Mesenchymal stem cell (in vitro differentiated cells and primary cell): ENCODE data around the gene TGM2.

Experiments used
- DNase-seq: peaks from one replicate; pipeline ENCODE4 v3.0.0-alpha.2; 2013
- H2AFZ ChIP-seq: one replicate; pipeline ENCODE4 v1.6.1; 2013; ENCODE audit warnings: low read depth, mild to moderate bottlenecking, control low read depth, inconsistent platforms, low read length, moderate library complexity
- H2AK5ac ChIP-seq: 2 replicates; pipeline ENCODE4 v1.6.1; 2013; ENCODE audit warnings: low read length, moderate library complexity, mild to moderate bottlenecking, inconsistent platforms; ENCODE audit not compliant: severe bottlenecking
- H2BK120ac ChIP-seq: one replicate; pipeline ENCODE4 v1.6.1; 2013; ENCODE audit warnings: low read depth, mild to moderate bottlenecking, inconsistent platforms, low read length, moderate library complexity
- H2BK12ac ChIP-seq, 2 experiments: one replicate each; pipeline ENCODE4 v1.6.1; 2013; ENCODE audit warnings: inconsistent platforms in 2 of 2, low read length in 2 of 2, mild to moderate bottlenecking in 2 of 2, moderate library complexity in 2 of 2, control low read depth in 1 of 2
- H2BK15ac ChIP-seq: one replicate; pipeline ENCODE4 v1.6.1; 2013; ENCODE audit warnings: mild to moderate bottlenecking, low read depth, inconsistent platforms; ENCODE audit not compliant: poor library complexity, severe bottlenecking
- H2BK5ac ChIP-seq: 2 replicates; pipeline ENCODE4 v1.6.1; 2013; ENCODE audit warnings: low read depth, mild to moderate bottlenecking, low read length, control low read depth, inconsistent platforms; ENCODE audit not compliant: poor library complexity, severe bottlenecking
- H3K14ac ChIP-seq, 2 experiments: one replicate each; pipeline ENCODE4 v1.6.1; 2013; ENCODE audit warnings: inconsistent platforms in 2 of 2, low read length in 2 of 2, control low read depth in 1 of 2, mild to moderate bottlenecking in 1 of 2, moderate library complexity in 1 of 2
- H3K18ac ChIP-seq, 2 experiments: one replicate each; pipeline ENCODE4 v1.6.1; 2013; ENCODE audit warnings: inconsistent platforms in 2 of 2, low read length in 2 of 2, control low read depth in 1 of 2, low read depth in 1 of 2, mild to moderate bottlenecking in 1 of 2
- H3K23ac ChIP-seq, 2 experiments: one replicate each; pipeline ENCODE4 v1.6.1; 2013; ENCODE audit warnings: inconsistent platforms in 2 of 2, low read length in 2 of 2, mild to moderate bottlenecking in 2 of 2, moderate library complexity in 2 of 2, control low read depth in 1 of 2
- H3K27ac ChIP-seq: 2 replicates; pipeline ENCODE4 v1.5.1; 2013; ENCODE audit warnings: mild to moderate bottlenecking, moderate library complexity, low read length, control low read depth, inconsistent platforms; ENCODE audit not compliant: poor library complexity, severe bottlenecking
- H3K27me3 ChIP-seq, 2 experiments: 2 replicates each; pipeline versions ENCODE4 v1.6.1 to v1.7.0; 2013; ENCODE audit warnings: low read length in 2 of 2, mild to moderate bottlenecking in 2 of 2, moderate library complexity in 2 of 2, control low read depth in 1 of 2, inconsistent platforms in 1 of 2; ENCODE audit not compliant: control insufficient read depth in 1 of 2, insufficient read depth in 1 of 2
- H3K36me3 ChIP-seq, 2 experiments: 2 replicates each; pipeline versions ENCODE4 v1.6.1 to v1.7.0; 2013; ENCODE audit warnings: low read length in 2 of 2, control low read depth in 1 of 2, inconsistent platforms in 1 of 2, low read depth in 1 of 2, mild to moderate bottlenecking in 1 of 2; ENCODE audit not compliant: insufficient read depth in 2 of 2, control insufficient read depth in 1 of 2
- H3K4ac ChIP-seq, 2 experiments: one replicate each; pipeline ENCODE4 v1.6.1; 2013; ENCODE audit warnings: inconsistent platforms in 2 of 2, low read length in 2 of 2, mild to moderate bottlenecking in 2 of 2, moderate library complexity in 2 of 2, control low read depth in 1 of 2, low read depth in 1 of 2
- H3K4me1 ChIP-seq: 2 replicates; pipeline ENCODE4 v1.6.1; 2013; ENCODE audit warnings: low read depth, low read length, control low read depth; ENCODE audit not compliant: control insufficient read depth, insufficient read depth
- H3K4me2 ChIP-seq: 2 replicates; pipeline ENCODE4 v1.6.1; 2013; ENCODE audit warnings: low read length, mild to moderate bottlenecking, inconsistent platforms; ENCODE audit not compliant: poor library complexity, severe bottlenecking
- H3K4me3 ChIP-seq, 2 experiments: 2 replicates each; pipeline versions ENCODE4 v1.5.1 to v1.7.0; 2013; ENCODE audit warnings: low read length in 2 of 2, mild to moderate bottlenecking in 2 of 2, control low read depth in 1 of 2, low read depth in 1 of 2; ENCODE audit not compliant: insufficient read depth in 1 of 2
- H3K79me1 ChIP-seq: replicated peaks from 2 replicates; pipeline ENCODE4 v1.6.1; 2013; ENCODE audit warnings: mild to moderate bottlenecking, control low read depth, low read length, inconsistent platforms; ENCODE audit not compliant: poor library complexity, severe bottlenecking
- H3K9ac ChIP-seq: 2 replicates; pipeline ENCODE4 v1.7.0; 2013; ENCODE audit warnings: mild to moderate bottlenecking, low read length, moderate library complexity
- H3K9me3 ChIP-seq: 2 replicates; pipeline ENCODE4 v1.7.0; 2013; ENCODE audit warnings: mild to moderate bottlenecking, low read length; ENCODE audit not compliant: control insufficient read depth
- H4K8ac ChIP-seq: one replicate; pipeline ENCODE4 v1.6.1; 2013; ENCODE audit warnings: inconsistent platforms, mild to moderate bottlenecking, low read length, moderate library complexity
- H4K91ac ChIP-seq: one replicate; pipeline ENCODE4 v1.6.1; 2013; ENCODE audit warnings: mild to moderate bottlenecking, low read length, inconsistent platforms
- WGBS: methylation state at CpG from one replicate; pipeline ENCODE4 v1.1.7; 2013; ENCODE audit warnings: mixed read lengths; 5-methylcytosine and 5-hydroxymethylcytosine counted together

Gene TGM2

DNA sequence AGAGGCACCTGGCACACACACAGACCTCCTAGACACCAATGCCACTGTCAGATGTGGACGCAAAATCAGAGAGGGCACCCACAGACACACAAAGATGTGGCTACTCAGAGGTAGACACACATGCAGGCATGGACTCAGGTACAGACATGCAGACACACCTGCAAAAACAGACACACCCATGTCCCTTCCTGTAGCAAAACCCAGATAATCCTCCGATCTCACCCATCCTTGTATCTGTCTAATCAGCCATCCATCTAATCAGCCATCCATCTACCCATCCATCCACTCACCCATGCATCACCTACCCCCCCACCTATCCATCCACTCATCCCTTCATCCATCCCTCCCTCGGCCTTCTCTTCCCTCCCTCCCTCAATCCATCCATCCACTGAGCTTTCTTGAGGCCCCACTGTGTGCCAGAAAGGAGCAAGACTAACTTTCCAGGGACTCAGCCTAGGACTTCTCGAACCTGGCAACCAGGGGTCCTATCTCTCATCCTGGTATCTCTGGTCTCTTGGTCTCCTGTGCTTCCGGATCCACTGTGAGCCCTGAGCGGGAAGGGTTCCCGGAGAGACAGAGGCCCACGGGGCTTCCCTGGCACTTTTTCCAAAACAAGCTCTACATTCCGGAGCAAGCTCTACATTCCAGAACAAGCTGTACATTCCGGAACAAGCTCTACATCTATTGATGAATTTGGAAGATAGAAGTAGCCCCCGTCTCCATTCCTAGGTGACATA, 1.1 kb upstream of the TGM2 start:
- Histone ChIP-seq H2BK5ac (no peak overlapping the region), H3K79me1 (no peaks in the 10 kb centered on the region), H3K4me3 (no peak overlapping the region), H2AFZ (no peak overlapping the region), H2BK12ac (peak overlapping the region; percentile 91 to 97), H4K8ac (peak overlapping the region; percentile 33), H2AK5ac (no peak overlapping the region), H4K91ac (peak overlapping the region; percentile 53), H3K4ac (peak overlapping the region in 1 of 2 experiments; percentile 76), H3K18ac (peak overlapping the region; percentile 50 to 94), H3K27ac (no peak overlapping the region), H3K27me3 (peaks cover 0 to 5% of the 10 kb centered on the region in 2 experiments), H2BK15ac (no peak overlapping the region), H3K9me3 (no peaks in the 10 kb centered on the region), H3K14ac (peak overlapping the region in 1 of 2 experiments; percentile 84), H2BK120ac (peak overlapping the region; percentile 11), H3K23ac (no peak overlapping the region), H3K9ac (no peak overlapping the region), H3K36me3 (no peaks in the 10 kb centered on the region), H3K4me1 (peaks cover 27% of the 10 kb centered on the region), H3K4me2 (no peak overlapping the region)
- DNase-seq: peak; percentile 41
- WGBS: 65% methylated on average over 11 of the region's 11 CpGs

DNA sequence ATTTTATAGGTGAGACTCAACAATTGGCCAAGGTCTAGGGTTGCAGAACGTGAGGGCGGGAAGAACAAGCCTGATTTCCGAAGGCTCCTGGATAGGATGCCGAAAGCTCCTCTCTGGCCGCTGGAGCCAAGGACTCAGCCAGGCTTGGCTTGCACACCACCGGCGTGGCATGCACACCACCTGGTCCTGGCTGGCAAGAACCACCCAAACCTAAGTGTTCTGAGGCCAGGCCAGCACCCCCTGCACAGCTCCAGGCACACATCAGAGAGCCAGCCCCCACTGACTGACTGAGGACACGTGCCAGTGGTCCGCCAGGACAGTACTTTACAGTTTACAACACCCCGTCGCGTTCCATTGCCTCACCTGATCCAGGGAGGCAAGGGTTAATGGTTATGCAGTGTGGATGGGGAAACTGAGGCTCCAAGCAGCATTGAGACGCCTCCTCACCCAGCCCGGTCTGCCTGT, 414 bp downstream of the TGM2 start:
- Histone ChIP-seq H3K9me3 (no peaks in the 10 kb centered on the region), H3K4me2 (peak overlapping the region; percentile 54), H2BK12ac (peak overlapping the region; percentile 27 to 34), H3K9ac (peak overlapping the region; percentile 32), H3K27ac (no peak overlapping the region), H2AFZ (peak overlapping the region; percentile 8), H2BK5ac (no peak overlapping the region), H2BK120ac (peak overlapping the region; percentile 80), H3K4me3 (peak overlapping the region; percentile 47 to 55), H3K23ac (no peak overlapping the region), H3K4me1 (peaks cover 27% of the 10 kb centered on the region), H3K79me1 (no peaks in the 10 kb centered on the region), H4K8ac (peak overlapping the region; percentile 54), H3K27me3 (peaks cover 0 to 5% of the 10 kb centered on the region in 2 experiments), H4K91ac (peak overlapping the region; percentile 55), H2AK5ac (no peak overlapping the region), H2BK15ac (no peak overlapping the region), H3K4ac (peak overlapping the region in 1 of 2 experiments; percentile 77), H3K36me3 (no peaks in the 10 kb centered on the region), H3K18ac (peak overlapping the region; percentile 79 to 97), H3K14ac (peak overlapping the region in 1 of 2 experiments; percentile 30)
- 78% methylated on average over 14 of the region's 14 CpGs for WGBS
- DNase-seq: no peak

DNA sequence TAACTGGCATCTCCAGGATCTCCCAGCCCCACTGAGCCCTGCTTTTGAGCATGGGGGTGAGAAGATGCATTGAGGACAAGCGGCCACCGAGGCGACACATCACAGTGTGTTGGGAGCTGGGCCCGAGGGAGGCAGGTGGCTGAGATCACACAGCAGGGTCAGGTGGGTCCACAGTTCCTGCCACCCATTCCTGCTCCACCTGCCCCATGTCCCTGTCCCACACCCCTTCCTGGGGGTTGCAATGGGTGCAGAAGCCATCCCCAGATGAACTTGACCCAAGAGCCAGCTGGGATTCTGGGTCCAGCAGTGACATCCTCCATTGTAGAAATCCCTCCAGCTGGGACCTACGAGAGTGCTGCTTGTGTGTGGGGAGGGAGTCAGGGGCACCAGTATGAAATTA, 1.0 kb downstream of the TGM2 start:
- no peak overlapping the region for H2BK5ac ChIP-seq
- peak overlapping the region; percentile 40 to 51 for H3K18ac ChIP-seq
- no peak overlapping the region for H4K8ac ChIP-seq
- no peak overlapping the region for H2AFZ ChIP-seq
- peaks cover 0 to 5% of the 10 kb centered on the region in 2 experiments for H3K27me3 ChIP-seq
- no peak overlapping the region for H2AK5ac ChIP-seq
- peak overlapping the region; percentile 27 for H2BK120ac ChIP-seq
- H3K27ac ChIP-seq: no peak overlapping the region
- H3K4me2 ChIP-seq: no peak overlapping the region
- no peaks in the 10 kb centered on the region for H3K36me3 ChIP-seq
- DNase-seq: no peak
- H3K4ac ChIP-seq: peak overlapping the region in 1 of 2 experiments; percentile 52
- H2BK12ac ChIP-seq: peak overlapping the region in 1 of 2 experiments; percentile 29
- no peaks in the 10 kb centered on the region for H3K9me3 ChIP-seq
- H4K91ac ChIP-seq: peak overlapping the region; percentile 21
- peaks cover 27% of the 10 kb centered on the region for H3K4me1 ChIP-seq
- H3K79me1 ChIP-seq: no peaks in the 10 kb centered on the region
- H3K4me3 ChIP-seq: peak overlapping the region in 1 of 2 experiments; percentile 30
- H3K23ac ChIP-seq: no peak overlapping the region
- H2BK15ac ChIP-seq: no peak overlapping the region
- 97% methylated on average over 5 of the region's 5 CpGs for WGBS
- peak overlapping the region in 1 of 2 experiments; percentile 30 for H3K14ac ChIP-seq
- no peak overlapping the region for H3K9ac ChIP-seq
